ENCODE measurements around the gene FARP1.

FARP1 gene

DNA sequence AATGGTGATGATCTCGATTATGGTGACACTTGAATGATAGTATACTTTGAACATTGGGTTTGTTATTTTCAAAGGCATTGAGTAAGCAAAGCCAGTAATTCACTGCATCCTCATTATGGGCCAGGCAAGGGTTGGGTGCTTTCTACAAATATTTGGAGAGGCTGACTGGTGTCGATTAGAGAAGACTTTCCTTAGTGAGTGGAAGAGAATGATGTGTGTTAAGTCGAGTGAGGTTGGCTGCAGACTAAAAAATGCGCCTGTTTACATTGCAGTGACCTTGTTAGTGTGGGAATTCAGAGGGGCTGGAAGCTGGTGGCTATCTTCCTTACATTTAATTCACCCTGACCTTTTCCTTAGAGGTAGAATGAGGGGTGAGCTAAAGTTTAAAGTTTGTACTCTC, 56.6 kb downstream of the FARP1 start:
- no peak overlapping the region for H3K4me3 ChIP-seq (ENCODE audit: low read depth, low read length)
- TF ChIP-seq, protein P1, sequence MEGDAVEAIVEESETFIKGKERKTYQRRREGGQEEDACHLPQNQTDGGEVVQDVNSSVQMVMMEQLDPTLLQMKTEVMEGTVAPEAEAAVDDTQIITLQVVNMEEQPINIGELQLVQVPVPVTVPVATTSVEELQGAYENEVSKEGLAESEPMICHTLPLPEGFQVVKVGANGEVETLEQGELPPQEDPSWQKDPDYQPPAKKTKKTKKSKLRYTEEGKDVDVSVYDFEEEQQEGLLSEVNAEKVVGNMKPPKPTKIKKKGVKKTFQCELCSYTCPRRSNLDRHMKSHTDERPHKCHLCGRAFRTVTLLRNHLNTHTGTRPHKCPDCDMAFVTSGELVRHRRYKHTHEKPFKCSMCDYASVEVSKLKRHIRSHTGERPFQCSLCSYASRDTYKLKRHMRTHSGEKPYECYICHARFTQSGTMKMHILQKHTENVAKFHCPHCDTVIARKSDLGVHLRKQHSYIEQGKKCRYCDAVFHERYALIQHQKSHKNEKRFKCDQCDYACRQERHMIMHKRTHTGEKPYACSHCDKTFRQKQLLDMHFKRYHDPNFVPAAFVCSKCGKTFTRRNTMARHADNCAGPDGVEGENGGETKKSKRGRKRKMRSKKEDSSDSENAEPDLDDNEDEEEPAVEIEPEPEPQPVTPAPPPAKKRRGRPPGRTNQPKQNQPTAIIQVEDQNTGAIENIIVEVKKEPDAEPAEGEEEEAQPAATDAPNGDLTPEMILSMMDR (IDR thresholded peaks at IDR 0.05; ENCODE audit: borderline replicate concordance, insufficient read depth, low read depth, low read length) = no peak

DNA sequence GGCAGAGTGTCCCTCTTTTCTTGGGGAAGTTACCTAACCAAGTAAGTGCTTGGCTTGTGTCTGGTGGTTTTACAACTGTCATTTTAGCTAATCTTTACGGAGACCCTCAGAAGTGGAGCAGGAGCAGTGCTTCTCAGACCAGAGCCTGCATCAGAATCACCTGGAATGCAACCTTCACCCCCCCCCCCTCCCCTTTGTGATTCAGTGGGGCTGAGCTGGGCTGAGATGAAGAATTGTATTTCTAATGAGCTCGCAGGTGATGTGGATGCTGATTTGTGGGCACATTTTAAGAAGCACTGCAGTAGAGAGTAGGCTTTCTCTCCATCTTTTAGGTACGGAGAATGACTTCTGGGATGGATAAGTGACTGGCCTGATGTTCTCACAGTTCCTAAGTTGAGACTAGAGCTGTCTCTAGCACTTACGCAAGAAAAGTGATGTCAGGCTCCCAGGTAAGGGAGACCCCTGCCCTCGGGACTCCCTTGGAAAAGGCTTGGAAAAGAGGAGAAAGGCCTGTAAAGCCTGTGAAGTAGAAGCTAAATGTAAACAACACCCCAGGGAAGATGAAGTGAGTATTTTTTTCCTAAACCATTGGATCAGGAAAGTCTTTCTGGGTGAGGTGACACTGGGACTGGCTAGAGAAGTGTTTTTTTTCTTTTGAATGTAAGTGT, 57.5 kb downstream of the FARP1 start:
- TF ChIP-seq, protein P1 (IDR thresholded peaks at IDR 0.05; ENCODE audit: borderline replicate concordance, insufficient read depth, low read depth, low read length) = no peak
- H3K4me3 ChIP-seq (ENCODE audit: low read depth, low read length) = no peak overlapping the region

DNA sequence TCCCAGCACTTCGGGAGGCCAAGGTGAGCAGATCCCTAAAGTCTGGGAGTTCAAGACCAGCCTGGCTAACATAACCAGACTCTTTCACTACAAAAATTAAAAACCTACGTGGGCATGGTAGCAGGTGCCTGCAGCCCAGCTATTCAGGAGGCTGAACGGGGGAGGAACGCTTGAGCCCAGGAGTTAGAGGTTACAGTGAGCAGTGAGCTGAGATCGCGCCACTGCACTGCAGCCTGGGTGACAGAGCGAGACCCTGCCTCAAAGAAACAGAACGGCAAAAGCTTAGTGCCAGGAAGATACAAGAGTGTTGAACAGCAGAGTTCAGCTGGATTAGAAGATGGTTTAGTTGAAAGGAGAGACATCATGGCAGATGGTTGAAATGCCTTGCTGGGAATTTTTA, 58.3 kb downstream of the FARP1 start:
- H3K4me3 ChIP-seq (ENCODE audit: low read depth, low read length) = no peak overlapping the region
- TF ChIP-seq, protein P1 (IDR thresholded peaks at IDR 0.05; ENCODE audit: borderline replicate concordance, insufficient read depth, low read depth, low read length) = no peak

DNA sequence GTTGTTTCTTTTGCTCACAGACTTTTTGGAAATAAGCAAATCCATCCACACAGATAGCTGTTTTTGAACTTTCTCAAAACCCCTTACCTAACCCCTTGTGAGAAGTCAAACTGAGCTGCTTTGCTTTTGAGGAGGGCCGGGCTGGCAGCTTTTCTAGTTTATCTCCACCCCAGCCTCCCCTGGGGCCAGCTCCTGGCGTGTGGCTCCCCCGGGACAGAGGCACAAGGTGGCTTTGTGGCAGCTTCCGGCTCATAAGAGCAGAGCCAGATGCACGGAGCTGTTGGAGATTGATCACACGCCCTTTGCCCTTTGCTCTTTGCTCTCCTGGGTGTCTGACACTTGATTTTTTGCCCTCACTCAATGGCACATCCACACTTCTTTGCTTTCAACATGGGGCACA, 59.1 kb downstream of the FARP1 start:
- TF ChIP-seq, protein P1 (IDR thresholded peaks at IDR 0.05; ENCODE audit: borderline replicate concordance, insufficient read depth, low read depth, low read length) = no peak
- H3K4me3 ChIP-seq (ENCODE audit: low read depth, low read length) = no peak overlapping the region

DNA sequence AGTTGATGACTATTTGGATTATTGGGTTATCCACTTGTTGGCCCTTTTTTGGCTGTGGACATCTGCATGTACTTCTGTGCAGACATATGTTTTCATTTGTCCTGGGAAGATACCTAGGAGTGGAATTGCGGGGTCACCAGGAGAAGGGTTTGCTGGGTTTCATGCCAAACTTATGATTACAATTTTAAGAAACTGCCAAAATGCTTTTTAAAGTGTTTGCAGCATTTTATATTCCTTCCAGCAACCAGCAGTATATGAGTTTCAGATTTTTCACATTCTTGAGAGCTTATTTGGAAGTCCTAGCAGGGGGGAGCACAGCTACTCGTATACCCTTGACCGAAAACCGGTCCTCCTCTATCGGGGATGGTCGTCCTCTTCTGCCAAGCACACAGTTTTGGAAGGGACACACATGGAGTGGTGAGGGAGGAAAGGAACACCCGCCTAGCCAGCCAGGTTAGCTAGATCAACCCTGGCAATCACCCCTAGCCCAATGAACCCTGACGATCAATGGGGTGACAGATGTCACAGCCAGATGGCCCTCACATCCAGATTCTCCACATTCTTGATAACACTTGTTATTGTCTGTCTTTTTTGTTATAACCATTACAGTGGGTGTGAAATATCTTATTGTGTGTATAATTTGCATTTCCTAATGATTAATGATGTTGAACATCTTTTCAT, 60.9 kb downstream of the FARP1 start:
- no peak overlapping the region for H3K4me3 ChIP-seq (ENCODE audit: low read depth, low read length)
- TF ChIP-seq, protein P1 (IDR thresholded peaks at IDR 0.05; ENCODE audit: borderline replicate concordance, insufficient read depth, low read depth, low read length) = no peak

DNA sequence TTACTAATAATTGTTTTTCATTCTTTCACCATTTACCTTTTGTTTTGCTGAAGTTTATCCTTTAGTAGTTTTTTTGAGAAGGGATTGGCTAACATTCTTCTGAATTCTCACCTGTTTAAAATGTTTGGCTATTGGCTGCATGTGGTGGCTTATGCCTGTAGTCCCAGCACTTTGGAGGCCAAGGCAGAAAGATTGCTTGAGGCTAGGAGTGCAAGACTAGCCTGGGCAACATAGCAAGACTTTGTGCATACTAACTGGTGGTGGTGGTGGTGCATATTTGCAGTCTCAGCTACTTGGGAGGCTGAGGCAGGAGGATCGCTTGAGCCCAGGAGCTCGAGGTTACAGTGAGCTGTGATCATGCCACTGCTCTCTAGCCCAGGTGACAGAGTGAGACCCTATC, 61.7 kb downstream of the FARP1 start:
- no peak overlapping the region for H3K4me3 ChIP-seq (ENCODE audit: low read depth, low read length)

More for the DNA sequence above, 61.7 kb downstream of the FARP1 start:
- TF ChIP-seq, protein P1 (IDR thresholded peaks at IDR 0.05; ENCODE audit: borderline replicate concordance, insufficient read depth, low read depth, low read length) = no peak

Measured in GM12875 (cell line).